ENCODE results near the gene OR2L5. TPM values are rescaled to one million over a fixed set of nuclear protein-coding genes. Genes with fewer than 3 reads are reported as not detected.

OR2L5 gene
- total RNA-seq (2013) = not detected
- polyA plus RNA-seq (not detected), polyA minus RNA-seq (not detected in 2 replicates), total RNA-seq (0 to 0.46 (median 0) reads per million in 11 experiments)

- Histone ChIP-seq H4K20me1 (ENCODE audit: insufficient read depth, low read length) (no peaks in the 10 kb centered on the region), H3K4me1 (ENCODE audit: control insufficient read depth in 1 of 2, insufficient read depth in 2 of 2, low read length in 2 of 2) (no peaks in the 10 kb centered on the region), H3K27ac (ENCODE audit: low read depth in 1 of 2, low read length in 2 of 2) (no peak within 1 kb of the TSS), H3K27me3 (ENCODE audit: control insufficient read depth in 2 of 2, insufficient read depth in 2 of 2, low read length in 2 of 2) (no peaks in the 10 kb centered on the region), H3K4me2 (replicated peaks; ENCODE audit: extremely low read depth, low read length, poor library complexity, severe bottlenecking) (no peak within 1 kb of the TSS), H3K9me3 (replicated peaks in 1 of 2; ENCODE audit: control insufficient read depth in 1 of 2, insufficient read depth in 1 of 2, low read length in 2 of 2) (peaks cover 0 to 17% of the 10 kb centered on the region in 2 donors), H2AFZ (ENCODE audit: insufficient read depth, low read depth, low read length, poor library complexity, severe bottlenecking) (no peak within 1 kb of the TSS), H3K79me2 (ENCODE audit: insufficient read depth, low read length) (no peaks in the 10 kb centered on the region), H3K9ac (ENCODE audit: insufficient read depth, low read length, poor library complexity, severe bottlenecking) (no peak within 1 kb of the TSS), H3K36me3 (replicated peaks in 1 of 2; ENCODE audit: control insufficient read depth in 1 of 2, insufficient read depth in 2 of 2, low read length in 2 of 2) (no peaks in the 10 kb centered on the region), H3K4me3 (replicated peaks in 1 of 3; ENCODE audit: low read depth in 2 of 3, low read length in 3 of 3) (no peak within 1 kb of the TSS)
- no peaks in the 10 kb centered on the region for H3K27me3 Mint-ChIP-seq (ENCODE audit: low read depth in 3 of 3)
- no CpG with 5 or more reads among the region's 2 CpGs for WGBS (ENCODE audit: insufficient coverage)
- H3K9me3 Mint-ChIP-seq = peaks cover 13 to 29% (median 26%) of the 10 kb centered on the region in 7 donors
- TF ChIP-seq CTCF (IDR thresholded peaks at IDR 0.05) = no peak
- intact Hi-C loops (cut with micrococcal nuclease) = no loop called here
- no peak within 1 kb of the TSS for H3K27ac Mint-ChIP-seq
- no peaks in the 10 kb centered on the region for H3K4me1 Mint-ChIP-seq
- DNase-seq = no peak
- no peak within 1 kb of the TSS for H3K4me3 Mint-ChIP-seq
- H3K36me3 Mint-ChIP-seq = no peaks in the 10 kb centered on the region
Measured at GRCh38 chr1:248013229-248013710, at the start of gene OR2L5. Gene OR2L5, plus strand, starts transcription at chr1:248013660. Its CDS starts 8,288 bp downstream, at chr1:248021948.

- Mint-ChIP-seq H3K4me1 (peaks cover 21% of the 10 kb centered on the region), H3K27me3 (ENCODE audit: low read depth in 3 of 3) (peaks cover 0 to 3% (median 0%) of the 10 kb centered on the region in 3 donors), H3K4me3 (no peak within 1 kb of the TSS), H3K27ac (peak within 1 kb of the TSS in 2 of 7 donors; percentile 58 to 66), H3K9me3 (peaks cover 0 to 7% (median 0%) of the 10 kb centered on the region in 7 donors), H3K36me3 (no peaks in the 10 kb centered on the region)
- intact Hi-C loops (cut with micrococcal nuclease) = no loop called here
- WGBS (ENCODE audit: insufficient coverage) = no CpG with 5 or more reads among the region's 2 CpGs
- no peak within 1 kb of the TSS for H3K4me2 ChIP-seq (replicated peaks; ENCODE audit: extremely low read depth, low read length, poor library complexity, severe bottlenecking)
- H3K4me1 ChIP-seq (ENCODE audit: control insufficient read depth in 1 of 2, insufficient read depth in 2 of 2, low read length in 2 of 2) = peaks cover 0 to 7% of the 10 kb centered on the region in 2 donors
- no peak for TF ChIP-seq CTCF (IDR thresholded peaks at IDR 0.05)
- H3K4me3 ChIP-seq (replicated peaks in 1 of 3; ENCODE audit: low read depth in 2 of 3, low read length in 3 of 3) = no peak within 1 kb of the TSS
- no peaks in the 10 kb centered on the region for H3K9me3 ChIP-seq (replicated peaks in 1 of 2; ENCODE audit: control insufficient read depth in 1 of 2, insufficient read depth in 1 of 2, low read length in 2 of 2)
- no peaks in the 10 kb centered on the region for H3K27me3 ChIP-seq (ENCODE audit: control insufficient read depth in 2 of 2, insufficient read depth in 2 of 2, low read length in 2 of 2)
- H3K27ac ChIP-seq (ENCODE audit: low read depth in 1 of 2, low read length in 2 of 2) = peak within 1 kb of the TSS in 1 of 2 donors; percentile 10
- no peaks in the 10 kb centered on the region for H3K36me3 ChIP-seq (replicated peaks in 1 of 2; ENCODE audit: control insufficient read depth in 1 of 2, insufficient read depth in 2 of 2, low read length in 2 of 2)
- H3K9ac ChIP-seq (ENCODE audit: insufficient read depth, low read length, poor library complexity, severe bottlenecking) = no peak within 1 kb of the TSS
- H2AFZ ChIP-seq (ENCODE audit: insufficient read depth, low read depth, low read length, poor library complexity, severe bottlenecking) = no peak within 1 kb of the TSS
- H3K79me2 ChIP-seq (ENCODE audit: insufficient read depth, low read length) = no peaks in the 10 kb centered on the region
- no peak for DNase-seq
- H4K20me1 ChIP-seq (ENCODE audit: insufficient read depth, low read length) = no peaks in the 10 kb centered on the region
Measured at GRCh38 chr1:247964933-247965332, 48.5 kb upstream of the OR2L5 start, which contains the start of gene OR2AK2. Gene OR2AK2, plus strand, starts transcription at chr1:247965233. Its CDS starts 144 bp downstream, at chr1:247965377.

All from CD14-positive monocyte (primary cell).